Dermis blood vessel endothelial cell (primary cell): ENCODE results near the gene OR10A4. TPM values are rescaled to one million over a fixed set of nuclear protein-coding genes. Genes with fewer than 3 reads are reported as not detected.
"Not testable (repeated sequence)": the region's sequence is repeated elsewhere in the genome, so short reads cannot be mapped to it uniquely, and the experiment has no call there.

Experiments
- DNase-seq: peaks from one replicate; pipeline ENCODE4 v3.0.0; 2010
- total RNA-seq: library from RNA; depleted of rRNA; stranded (reverse); fragments of >200 nt; gene quantifications from 2 replicates; pipeline ENCODE4 v1.2.3, GENCODE V29; 2014

The OR10A4 gene
- total RNA-seq, 1 donor from 2014 or later, result not detected

DNA sequence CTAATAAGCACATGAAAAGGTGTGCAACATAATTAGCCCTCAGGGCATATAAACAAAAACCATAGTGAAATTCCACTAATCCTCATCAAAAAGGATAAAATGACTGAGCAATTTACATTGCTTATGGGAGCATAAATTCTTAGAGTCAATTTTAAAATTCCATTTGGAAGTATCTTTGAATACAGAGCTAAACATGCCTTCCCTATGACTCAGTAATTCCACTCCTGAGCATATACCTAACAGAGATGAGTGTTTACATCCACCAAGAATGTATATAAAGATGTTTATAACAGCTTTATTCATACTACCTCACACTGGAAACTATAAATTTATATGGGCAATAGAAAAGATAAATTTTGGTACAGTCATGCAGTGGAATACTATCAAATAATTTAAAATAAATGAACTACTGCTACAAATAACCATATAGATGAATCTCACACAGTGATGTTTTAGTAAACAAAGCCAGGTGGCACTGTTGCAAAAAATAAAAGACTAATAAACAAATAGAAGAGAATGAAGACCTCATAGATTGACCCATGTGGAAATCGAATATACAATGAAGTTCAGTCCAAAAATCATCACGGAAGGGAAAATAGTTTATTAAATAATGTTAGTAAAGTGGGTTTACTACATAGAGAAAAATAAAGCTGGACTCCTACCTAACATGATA lies 24.0 kb downstream of the OR10A4 start:
- no peak for DNase-seq

- not testable (repeated sequence) for DNase-seq
These were observed 28.4 kb downstream of the OR10A4 start for GRCh38 chr11:6904804-6905203.

GRCh38 chr11:6911378-6911777 lies 35.0 kb downstream of the OR10A4 start:
- no peak for DNase-seq

- peak; percentile 50 for DNase-seq
These were observed 35.5 kb downstream of the OR10A4 start for GRCh38 chr11:6911948-6912347.

GRCh38 chr11:6919698-6920097 lies 43.3 kb downstream of the OR10A4 start:
- no peak for DNase-seq

GRCh38 chr11:6920702-6921101 lies 44.3 kb downstream of the OR10A4 start, which contains the start of gene OR2D3:
OR2D3 (plus strand) TSS chr11:6921002; CDS start chr11:6921002, 0 bp downstream.
- DNase-seq, result no peak

DNA sequence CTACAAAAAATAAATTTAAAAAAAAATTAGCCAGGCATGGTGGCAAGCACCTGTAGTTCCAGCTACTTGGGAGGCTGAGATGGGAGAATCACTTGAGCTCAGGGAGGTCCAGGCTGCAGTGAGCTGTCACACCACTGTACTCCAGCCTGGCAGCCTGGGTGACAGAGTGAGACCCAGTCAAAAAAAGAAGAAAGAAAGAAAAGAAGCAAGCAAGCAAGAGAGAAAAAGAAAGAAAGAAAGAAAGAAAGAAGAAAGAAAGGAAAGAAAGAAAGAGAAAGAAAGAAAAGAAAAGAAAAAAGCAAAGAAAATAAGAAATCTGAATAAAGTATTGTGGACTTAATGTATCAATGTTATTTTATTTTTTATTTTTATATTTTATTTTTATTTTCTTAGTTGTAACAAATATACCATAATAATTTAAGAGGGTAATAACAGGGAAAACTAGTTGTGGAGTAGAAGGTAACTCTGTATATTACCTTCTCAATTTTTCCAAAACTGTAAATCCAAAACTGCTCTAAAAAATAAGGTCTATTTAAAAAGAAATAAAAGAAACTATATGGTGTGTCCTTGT lies 48.7 kb downstream of the OR10A4 start:
- no peak for DNase-seq

DNA sequence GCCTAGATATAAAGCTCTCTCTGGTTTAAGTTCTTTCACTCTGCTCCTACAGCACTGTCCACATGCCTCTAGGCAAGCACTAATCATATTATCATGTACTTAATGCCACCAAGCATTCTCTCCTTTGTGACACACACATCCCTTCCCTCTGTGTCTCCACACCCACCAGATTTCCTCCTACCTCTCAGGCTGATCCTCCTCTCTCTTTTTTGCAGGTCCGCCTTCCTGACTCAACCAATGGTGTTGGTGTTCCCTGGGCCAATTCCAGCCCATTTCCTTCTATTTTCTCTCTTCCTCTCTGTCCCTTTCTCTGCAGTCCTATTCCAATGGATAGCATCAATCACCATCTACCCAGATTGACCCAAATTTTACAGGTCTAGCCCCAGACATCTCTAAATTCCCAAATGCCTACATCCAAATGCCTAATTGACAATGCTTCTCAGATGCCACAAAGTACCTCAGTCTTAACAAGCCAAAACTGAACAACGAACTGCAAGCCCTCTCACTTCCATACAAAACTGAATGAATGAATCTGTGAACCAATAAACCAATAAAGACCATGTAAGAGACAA lies 49.3 kb downstream of the OR10A4 start:
- peak; percentile 20 for DNase-seq

GRCh38 chr11:6926208-6927029 lies 50.0 kb downstream of the OR10A4 start, which contains the start of gene ZNF215:
ZNF215 (plus strand) TSS chr11:6926426; CDS start chr11:6932273, 5,847 bp downstream.
- DNase-seq, result peak; percentile 78

DNA sequence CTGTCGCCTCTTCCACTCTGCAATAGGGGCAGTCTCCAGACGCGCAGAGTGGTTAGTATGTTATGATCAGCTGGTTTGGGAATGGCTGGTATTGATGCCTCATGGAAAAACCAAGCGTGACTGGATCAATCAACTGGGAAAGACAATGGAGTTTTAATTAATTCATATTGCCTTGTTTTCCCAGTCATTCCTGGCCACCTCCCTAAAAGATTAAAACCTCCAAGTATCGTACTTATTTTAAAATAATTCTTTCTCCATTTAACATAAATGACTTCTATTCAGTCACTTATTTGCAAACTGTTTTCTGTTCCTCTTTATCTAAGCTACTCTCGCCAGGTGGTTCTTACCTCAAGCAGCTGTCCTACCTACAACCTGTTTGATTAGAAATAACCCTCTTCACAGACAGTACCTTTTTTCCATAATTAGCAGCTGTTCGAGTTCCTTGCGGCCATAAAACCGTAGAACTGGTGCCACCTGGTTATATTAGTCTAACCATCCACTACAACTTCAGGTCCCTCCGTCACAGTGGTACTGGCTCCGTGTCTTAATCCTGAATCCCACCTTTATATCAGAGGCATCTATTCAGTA lies 50.7 kb downstream of the OR10A4 start:
- DNase-seq, result peak; percentile 2

Other genes starting within 250 kb of the OR10A4 start
- 61.8 and 81.7 TPM in 2 replicates for gene DCHS1, start 220.8 kb upstream of the OR10A4 start, total RNA-seq
- 31.2 and 61.6 TPM in 2 replicates for gene MRPL17, start 193.3 kb upstream of the OR10A4 start, total RNA-seq
- gene OR2AG2, start 104.6 kb upstream of the OR10A4 start, total RNA-seq, result not detected in 2 replicates
- not detected in 2 replicates for gene OR2AG1, start 93.6 kb upstream of the OR10A4 start, total RNA-seq
- 0.05 and 0.17 TPM in 2 replicates for gene OR6A2, start 76.9 kb upstream of the OR10A4 start, total RNA-seq
- not detected in 2 replicates for gene OR10A5, start 30.9 kb upstream of the OR10A4 start, total RNA-seq
- gene OR10A2, start 13.6 kb upstream of the OR10A4 start, total RNA-seq, result not detected in 2 replicates
- 0.17 TPM in 1 of 2 replicates, not detected in the other for gene OR2D2, start 15.9 kb downstream of the OR10A4 start, total RNA-seq
- gene OR2D3, start 44.4 kb downstream of the OR10A4 start, total RNA-seq, result not detected in 2 replicates
- gene ZNF215, start 49.8 kb downstream of the OR10A4 start, total RNA-seq, result 0.70 and 1.7 TPM in 2 replicates
- 0.19 and 1.7 TPM in 2 replicates for gene ZNF214, start 143.7 kb downstream of the OR10A4 start, total RNA-seq
- not detected in 2 replicates for gene NLRP14, start 143.9 kb downstream of the OR10A4 start, total RNA-seq
- not detected in 2 replicates for gene RBMXL2, start 212.4 kb downstream of the OR10A4 start, total RNA-seq